HG03520 (cell line): ENCODE data around the gene ADARB2.
"Not testable (repeated sequence)": the region's sequence is repeated elsewhere in the genome, so short reads cannot be mapped to it uniquely, and the experiment has no call there.

ENCODE experiments used
- ATAC-seq: cut with Tn5 transposase; IDR thresholded peaks from one replicate; pipeline ENCODE4 v1.9.1; 2021; ENCODE audit warnings: mild to moderate bottlenecking, moderate library complexity; ENCODE audit not compliant: unreplicated experiment

Gene ADARB2

GRCh38 chr10:1364151-1364910, 373.0 kb downstream of the ADARB2 start:
- no peak for ATAC-seq

- ATAC-seq: no peak
Observed at GRCh38 chr10:1363446-1364121, 373.7 kb downstream of the ADARB2 start.

DNA sequence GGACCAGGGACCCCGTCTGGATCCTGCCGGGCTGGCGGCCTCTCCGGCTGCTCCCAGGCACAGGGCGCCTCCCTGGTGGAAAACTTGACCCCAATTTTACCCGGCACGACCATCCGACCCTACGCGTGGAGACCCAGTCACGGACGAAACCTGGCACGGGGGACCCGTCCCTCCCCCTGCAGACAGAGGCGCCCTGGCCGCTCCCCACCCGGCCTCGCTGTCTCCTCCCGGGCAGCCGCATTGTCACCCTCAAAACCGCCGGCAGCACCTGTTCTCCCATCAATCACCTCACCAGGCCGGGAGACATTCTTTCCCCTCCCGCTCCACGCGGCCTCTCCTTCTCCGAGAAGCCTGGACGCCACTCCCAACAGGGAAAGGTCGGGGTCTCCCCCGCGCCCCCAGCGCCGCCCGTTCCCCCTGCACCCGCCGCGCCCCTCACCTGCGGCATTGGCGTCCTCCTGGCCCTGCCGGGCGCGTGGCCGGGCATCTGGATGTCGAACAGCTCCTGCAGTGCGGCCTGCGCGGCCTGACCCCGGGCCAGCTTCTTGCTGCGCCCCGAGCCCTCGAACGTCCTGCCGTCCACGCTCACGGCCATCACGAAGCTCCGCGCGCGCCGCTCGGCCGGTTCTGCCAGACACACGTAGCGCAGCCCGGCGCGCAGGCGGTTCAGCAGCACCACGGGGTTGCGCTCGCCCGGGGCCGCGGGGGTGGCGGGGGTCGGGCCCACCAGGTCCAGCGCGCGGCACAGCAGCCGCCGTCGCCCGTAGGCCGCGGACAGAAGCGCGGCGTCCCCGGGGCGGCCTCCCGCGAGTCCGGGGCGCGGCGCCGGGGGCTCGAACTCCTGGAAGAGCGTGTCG, 374.5 kb downstream of the ADARB2 start:
- ATAC-seq: no peak

GRCh38 chr10:1361411-1362105, 375.8 kb downstream of the ADARB2 start:
- ATAC-seq: no peak

DNA sequence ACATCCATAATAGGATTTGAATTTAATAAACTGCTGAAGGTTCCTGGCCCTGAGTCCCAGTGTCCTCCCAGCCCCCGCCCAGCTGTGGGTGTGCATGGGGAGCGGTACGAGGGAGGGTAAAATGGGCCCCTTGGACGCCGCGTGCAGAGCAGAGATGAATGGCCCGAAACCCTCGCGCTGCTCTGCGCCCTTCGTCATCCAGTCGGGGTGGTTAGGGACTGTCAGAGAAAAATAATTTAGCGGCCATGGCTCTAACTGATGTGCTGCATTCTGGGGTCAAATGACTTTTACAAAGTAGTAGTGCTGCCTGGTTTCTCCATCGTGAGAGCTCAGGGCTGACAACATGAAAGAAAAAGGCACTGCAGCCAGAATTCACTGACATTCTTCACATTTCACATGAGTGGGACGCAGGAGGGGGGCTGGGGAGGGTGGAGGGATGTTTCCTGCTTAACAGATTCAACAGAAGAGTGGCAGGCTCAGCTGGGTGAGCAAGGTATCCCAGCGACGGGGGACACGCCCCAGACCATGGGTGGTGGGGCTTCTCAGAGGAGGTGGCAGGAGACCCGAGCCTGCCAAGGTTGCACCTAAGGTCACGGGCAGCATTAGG, 376.7 kb downstream of the ADARB2 start:
- no peak for ATAC-seq

GRCh38 chr10:1360011-1360557, 377.2 kb downstream of the ADARB2 start:
- ATAC-seq: no peak

- ATAC-seq: no peak
Observed at GRCh38 chr10:1359626-1359955, 377.7 kb downstream of the ADARB2 start.

DNA sequence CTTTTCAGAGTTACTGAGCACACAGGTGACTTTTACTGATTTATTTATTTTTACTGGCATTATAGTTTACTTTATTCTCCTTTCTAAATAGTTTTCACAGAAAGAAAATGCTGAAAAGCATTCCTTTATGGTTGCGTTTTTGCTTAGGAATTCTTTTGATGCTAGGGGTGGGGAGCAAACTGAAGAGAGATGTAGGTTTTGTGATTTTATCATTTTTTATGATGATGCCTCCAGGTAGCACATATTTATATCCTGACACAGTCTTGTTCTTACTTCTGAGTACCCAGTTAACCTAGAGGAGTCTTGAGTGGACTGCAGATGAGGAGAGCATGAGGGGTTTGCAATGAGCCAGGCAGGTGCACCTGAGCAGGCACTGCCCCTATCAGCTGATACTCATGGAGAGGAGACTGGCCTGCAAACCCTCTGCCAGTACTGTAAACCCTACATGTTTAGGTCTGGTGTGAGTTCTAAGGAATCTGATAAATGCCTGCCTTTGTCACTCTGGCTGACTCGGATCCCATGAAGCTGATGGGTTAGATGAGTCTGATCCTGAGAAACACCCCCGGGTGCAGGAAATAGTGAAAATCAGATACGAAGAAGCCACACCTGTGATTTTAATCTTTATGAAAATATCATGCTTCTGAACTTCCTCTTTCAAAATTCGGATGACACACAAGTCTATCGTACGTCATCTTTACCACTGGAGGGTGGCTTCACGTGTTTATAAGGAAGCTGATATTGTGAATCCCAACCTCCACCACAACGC, 378.3 kb downstream of the ADARB2 start:
- ATAC-seq: no peak

- ATAC-seq: no peak
Observed at GRCh38 chr10:1358147-1358546, 379.2 kb downstream of the ADARB2 start.

DNA sequence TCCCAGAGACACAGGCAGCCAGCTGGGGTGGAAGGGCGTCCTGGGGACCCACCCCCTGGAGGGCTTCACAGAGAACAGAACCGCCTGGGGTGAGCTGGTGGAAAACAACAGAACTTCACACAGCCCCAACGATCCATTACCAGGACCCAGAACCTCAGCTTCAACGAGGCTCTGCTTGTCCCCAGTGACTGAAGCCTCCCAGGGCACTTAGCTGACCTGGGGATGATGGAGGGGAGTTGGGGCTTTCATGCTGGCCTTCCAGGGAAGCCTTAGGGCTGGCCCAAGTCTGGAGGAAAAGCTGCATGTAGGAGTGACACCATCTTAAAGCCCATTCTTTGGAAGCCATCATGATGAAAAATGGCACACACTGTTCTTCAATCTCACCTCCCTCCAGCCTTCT, 381.0 kb downstream of the ADARB2 start:
- ATAC-seq: no peak

- no peak for ATAC-seq
Observed at GRCh38 chr10:1354809-1355710, 382.3 kb downstream of the ADARB2 start.

GRCh38 chr10:1352296-1352695, 385.0 kb downstream of the ADARB2 start:
- not testable (repeated sequence) for ATAC-seq

DNA sequence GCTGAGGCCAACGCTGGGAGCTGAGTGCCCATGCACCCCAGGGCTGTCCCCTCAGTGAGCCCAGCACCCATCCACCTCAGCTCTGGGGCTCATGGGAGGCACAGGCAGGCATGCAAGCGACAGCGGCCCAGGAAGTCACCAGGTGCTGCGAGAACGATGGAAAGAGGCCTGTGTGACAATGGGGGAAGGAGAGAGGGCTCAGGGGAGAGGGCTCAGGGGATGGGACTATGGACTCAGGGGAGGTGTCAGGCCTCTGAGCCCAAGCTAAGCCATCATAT, 388.6 kb downstream of the ADARB2 start:
- ATAC-seq: no peak

- no peak for ATAC-seq
Observed at GRCh38 chr10:1347962-1348772, 389.2 kb downstream of the ADARB2 start.

- no peak for ATAC-seq
Observed at GRCh38 chr10:1347525-1347924, 389.8 kb downstream of the ADARB2 start.

- ATAC-seq: no peak
Observed at GRCh38 chr10:1346201-1346600, 391.1 kb downstream of the ADARB2 start.

GRCh38 chr10:1345368-1345767, 392.0 kb downstream of the ADARB2 start:
- no peak for ATAC-seq

DNA sequence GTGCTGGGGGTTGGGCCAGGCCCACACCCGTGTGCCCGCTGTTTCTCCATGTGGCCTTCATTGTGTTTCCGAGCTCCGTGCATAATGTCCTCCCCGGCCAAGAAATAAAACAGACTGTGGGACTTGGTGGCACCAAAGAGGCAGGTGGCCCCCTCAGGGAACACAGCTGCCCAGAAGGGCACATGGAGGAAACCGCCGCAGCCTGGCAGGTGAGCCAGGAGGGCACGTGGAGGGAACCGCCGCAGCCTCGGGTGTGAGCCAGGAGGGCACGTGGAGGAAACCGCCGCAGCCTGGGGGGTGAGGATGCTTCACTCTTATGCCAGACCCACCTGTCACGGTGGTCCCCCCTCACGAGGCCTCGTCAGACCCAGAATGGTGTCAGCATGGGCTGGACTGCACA, 392.5 kb downstream of the ADARB2 start:
- no peak for ATAC-seq
